ENCODE measurements around the gene SEPTIN8.

SEPTIN8 gene

DNA sequence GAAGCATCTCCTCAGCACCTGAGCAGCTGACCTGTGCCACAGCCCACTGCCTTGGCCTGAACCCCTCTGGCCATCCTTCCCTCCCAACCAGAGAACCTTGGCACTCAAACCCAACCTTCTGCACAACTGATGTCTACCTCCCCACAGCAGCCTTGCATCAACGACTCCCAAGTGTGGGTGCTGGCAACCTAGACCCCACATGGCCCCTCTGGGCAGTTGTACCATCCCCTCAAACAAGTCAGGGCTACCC is 10.3 kb downstream of the SEPTIN8 start:
- DNase-seq (ENCODE audit: extremely low spot score, insufficient read length, low read depth) = no peak
- FAIRE-seq = no peak

DNA sequence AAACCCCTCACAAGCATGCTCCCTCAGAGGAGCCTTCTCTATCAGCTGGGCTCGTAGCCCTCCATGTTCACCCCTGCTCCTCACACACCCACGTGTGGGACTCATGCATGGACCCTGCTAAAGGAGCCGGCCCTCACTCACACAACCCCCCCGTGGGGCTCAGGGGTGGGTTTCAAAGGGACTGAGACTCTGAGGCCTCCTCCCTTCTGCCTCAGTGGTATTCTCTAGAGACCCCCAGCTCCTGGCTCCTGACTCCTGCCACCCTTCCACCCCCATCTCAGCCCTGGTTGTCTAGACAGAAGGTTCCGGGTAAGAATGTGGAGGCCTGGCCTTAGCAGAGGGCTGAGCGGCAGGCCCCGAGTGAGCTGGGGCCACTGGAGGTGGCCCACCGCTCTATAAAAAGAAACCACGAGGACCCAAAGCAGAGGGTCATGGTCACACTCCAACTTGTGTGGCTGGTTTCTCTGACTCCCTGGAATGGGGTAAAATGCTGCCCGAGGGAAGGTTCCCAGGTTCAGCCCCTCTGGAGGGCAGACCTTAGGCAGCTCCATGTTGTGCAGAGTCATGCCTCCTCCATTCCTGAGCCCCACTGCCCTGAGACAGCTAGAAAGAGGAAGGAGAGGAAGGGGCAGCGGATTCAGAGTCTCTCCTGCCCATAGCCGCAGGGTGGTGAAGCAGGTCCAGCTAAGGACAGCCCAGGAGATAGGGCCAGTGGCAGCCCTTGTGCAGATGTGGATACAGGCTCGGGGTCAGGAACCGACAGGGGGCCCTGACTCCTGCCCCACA is 10.8 kb downstream of the SEPTIN8 start:
- FAIRE-seq = no peak
- no peak for DNase-seq (ENCODE audit: extremely low spot score, insufficient read length, low read depth)

DNA sequence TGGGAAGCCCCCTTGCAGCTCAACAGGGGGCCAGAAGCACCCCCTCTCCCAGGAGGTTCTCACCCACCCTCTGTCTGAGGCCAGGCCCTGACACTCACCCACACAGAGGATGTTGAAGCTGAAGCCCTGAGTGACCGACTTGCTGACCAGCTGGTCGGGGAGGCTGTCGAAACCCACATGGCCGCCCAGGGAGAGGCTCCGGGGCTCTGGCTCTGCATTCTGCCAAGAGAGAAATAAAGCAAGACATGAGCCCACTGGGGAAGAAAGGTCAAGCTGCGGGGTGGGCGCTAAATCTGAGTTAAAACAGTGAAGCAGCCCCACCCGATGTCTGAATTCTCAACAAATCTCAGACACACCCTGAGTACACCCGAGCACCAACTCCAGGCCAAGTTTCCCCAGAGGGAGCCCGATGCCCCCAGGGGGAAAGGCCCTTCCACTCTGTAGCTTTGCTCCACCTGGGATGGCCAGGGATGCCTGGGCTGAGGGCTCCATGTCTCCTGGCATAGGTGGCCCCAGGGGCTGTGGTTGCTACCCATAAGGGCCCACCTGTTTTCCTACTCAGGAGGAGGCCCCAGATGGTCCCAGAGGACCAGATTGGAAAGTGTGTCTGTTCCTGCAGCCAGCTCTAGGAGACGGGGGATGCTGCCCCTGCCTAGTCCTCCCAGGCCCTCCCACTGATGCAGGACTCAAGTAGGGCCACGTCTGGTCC is 11.6 kb downstream of the SEPTIN8 start:
- DNase-seq (ENCODE audit: extremely low spot score, insufficient read length, low read depth) (no peak), FAIRE-seq (no peak)

DNA sequence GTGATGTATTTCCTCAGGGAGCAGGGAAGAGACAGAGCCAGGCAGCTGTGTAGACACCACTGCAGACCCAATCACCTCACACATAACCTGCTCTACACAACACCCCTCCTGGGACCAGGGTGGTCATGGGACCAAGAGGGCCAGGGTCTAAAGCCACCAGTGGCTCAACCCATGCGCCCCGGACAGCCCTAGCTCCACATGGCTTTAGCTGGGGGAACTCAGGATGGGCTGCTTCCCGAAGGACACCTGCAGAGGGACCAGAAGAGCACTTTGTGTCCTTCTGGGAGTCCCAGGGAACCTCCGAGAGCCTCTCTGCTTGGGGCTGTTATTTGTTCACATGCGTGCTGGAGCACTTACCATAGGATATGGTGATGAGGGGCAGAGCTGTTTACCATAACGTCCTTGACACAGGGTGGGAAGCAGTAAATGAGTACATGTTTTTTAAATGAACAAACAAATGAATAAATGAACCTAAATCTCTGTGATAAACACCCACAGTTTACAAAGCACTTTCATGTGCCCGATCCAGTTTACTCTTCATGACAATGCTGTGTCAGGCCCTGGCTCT is 12.3 kb downstream of the SEPTIN8 start:
- no peak for FAIRE-seq
- no peak for DNase-seq (ENCODE audit: extremely low spot score, insufficient read length, low read depth)

DNA sequence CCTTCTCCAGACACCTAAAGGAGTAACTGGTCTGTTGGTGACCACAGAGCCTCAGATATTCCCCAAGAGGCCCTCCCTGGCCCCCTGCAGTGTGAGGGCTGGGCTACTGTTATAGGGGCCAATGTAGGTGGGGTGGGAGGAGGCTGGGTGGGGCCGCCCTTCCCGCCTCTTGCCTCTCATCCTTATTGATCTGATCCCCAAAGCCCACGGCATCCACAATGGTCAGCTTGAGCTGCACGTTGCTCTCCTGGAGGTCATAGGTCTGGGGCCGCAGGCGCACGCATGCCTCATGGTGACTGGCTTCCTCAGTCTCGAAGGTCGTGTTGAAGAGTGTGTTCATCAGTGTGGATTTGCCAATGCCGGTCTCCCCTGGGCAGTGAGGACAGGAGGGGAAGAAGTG is 13.0 kb downstream of the SEPTIN8 start:
- FAIRE-seq = no peak
- DNase-seq (ENCODE audit: extremely low spot score, insufficient read length, low read depth) = no peak

DNA sequence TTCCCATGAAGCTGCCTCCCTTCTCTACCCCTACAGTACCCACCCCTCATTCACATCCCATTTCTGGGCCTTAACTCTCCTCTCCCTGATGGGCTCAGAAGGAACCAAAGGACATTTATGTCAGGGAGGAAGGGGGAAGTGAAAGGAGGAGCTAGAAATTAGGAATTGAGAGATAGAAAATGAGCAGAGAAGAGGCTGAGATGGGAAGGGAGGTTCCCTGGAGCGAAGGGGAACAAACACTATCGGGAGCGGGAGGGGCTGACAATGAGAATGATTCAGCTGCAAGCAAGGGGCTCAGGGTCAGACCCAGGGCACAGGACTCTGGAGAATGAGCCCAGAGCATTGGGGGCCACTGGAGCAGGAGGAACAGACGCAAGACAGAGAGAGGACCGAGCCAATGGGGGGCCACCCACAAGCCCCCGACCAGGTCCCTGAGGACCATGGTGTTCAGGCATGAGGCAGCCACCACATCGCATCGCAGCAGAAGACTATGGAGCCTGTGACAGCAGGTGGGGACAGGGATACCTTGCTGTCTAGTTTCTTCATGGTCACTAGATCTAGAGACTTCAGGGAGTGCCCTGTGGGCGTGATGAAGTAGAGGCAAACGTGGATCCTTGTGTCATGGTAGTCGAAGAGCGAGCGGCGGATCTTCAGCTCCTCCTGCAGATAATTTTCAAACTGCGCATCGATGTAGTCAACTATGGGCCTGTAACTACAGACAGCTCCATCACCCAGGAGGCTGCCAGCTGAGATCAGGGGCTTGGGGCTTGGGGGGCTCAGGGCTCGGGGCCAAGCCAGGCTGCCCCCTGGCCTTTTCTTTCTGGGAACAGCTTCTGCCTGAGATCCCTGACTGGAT is 13.6 kb downstream of the SEPTIN8 start:
- FAIRE-seq = no peak
- DNase-seq (ENCODE audit: extremely low spot score, insufficient read length, low read depth) = no peak

DNA sequence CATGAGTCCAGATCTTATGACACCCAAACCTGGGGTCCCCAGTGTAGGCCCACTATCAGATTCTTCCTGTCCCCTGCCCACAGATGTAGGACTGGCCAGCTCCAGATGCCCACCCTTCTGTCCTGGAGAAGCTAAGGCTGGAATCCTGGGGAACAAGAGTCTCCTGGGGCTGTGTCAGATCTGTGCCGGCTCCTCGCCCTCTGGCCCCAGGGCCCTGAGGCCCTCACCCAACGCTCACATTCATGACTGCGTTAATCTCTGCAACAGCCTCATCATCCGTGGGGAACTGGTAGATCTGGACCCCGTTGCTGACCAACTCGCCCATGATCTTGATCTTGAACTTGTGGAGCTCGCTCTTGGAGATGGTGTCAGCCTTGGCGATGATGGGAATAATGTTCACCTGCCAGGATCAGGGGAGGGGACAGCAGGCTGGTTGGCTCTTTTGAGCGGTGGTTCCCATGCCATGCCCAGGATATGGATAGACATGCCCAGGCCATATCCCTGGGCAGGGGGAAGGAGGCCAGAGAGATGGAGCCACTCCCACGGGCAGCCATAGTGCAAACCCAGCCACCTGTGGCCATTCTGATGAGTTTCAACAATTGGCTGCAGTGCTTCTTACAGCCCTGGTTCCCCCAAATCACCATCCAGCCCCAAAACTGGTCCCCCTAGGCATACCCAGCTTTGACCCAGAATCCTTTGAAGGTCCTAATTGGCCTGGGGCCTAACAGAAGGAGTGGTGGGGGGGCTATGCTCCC is 14.6 kb downstream of the SEPTIN8 start:
- DNase-seq (ENCODE audit: extremely low spot score, insufficient read length, low read depth) = no peak
- no peak for FAIRE-seq

DNA sequence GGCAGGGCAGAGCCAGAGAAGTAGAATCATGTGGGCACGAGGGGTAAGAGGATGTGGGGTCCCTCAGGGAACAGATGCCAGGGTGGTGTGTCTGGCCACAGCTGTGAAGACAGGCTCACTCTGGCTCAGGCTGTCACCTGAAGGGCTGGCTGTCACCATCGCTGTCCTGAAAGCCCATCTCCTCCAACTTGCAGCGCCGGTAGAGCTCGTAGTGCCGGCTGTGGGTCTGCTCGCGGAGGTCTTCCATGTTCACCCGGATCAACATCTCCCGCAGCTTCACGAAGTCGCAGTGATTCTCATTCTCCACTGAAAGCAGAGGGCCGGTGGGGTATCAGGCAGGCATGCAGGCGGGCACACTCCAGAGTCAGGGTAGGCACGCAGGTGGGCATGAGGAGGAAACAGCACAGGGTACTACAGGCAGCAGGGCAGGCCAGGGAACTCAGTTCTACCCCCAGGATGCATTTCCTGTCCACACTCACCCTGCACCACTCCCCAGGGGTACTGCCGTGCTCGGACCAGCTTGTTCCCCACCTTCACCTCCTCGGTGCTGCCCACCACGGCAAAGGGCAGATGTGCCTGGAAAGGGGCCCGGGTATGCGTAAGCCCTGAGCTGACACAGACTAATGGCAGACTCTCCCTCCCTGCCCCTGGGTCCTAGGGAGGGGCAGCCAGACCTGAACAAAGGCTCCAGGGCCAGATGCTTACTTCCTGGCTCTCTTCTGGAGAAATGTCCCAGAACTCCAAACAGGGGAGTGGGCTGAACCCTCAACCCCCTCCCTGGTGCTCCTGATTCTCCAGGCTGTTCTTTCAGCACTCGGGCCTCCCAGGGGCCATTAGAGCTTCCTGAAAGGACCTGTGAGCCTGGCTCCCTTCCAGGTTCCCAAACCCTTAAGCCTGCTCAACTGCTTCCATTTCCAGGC is 15.5 kb downstream of the SEPTIN8 start:
- no peak for FAIRE-seq
- no peak for DNase-seq (ENCODE audit: extremely low spot score, insufficient read length, low read depth)

DNA sequence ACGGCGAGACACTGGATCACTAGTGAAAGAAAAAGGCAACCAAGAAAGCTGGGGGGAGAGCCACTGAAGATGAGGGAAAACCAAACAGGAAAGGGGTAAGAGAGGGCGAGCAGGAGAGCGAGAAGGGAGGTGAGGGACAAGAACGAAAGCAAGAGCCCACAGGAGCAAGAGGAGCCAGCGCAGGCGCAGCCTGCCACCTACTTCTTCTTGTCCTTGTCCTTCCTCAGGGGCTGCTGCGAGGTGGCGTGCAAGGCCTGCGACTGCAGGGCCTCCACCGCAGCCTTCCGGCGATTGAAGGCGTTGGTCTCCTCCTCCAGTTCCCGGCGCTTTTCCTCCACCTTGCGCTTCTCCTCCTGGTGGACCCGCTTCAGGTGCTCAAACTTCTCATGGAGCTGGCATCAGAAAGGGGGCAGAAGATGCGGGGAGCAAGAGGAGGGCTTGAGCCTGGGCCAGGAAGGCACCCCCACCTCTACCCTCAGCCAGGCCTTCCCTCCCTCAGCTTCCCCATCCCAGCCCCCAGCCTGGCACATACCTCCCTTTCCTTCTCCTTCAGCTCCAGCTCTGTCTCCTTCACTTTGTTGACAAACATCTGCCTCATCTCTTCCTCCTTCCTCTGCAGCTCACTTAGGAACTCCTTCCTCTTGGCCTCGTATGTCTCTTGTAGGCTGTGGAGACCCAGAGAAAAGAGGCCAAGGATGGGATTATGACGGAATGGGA is 16.3 kb downstream of the SEPTIN8 start:
- DNase-seq (ENCODE audit: extremely low spot score, insufficient read length, low read depth) (no peak), FAIRE-seq (no peak)

DNA sequence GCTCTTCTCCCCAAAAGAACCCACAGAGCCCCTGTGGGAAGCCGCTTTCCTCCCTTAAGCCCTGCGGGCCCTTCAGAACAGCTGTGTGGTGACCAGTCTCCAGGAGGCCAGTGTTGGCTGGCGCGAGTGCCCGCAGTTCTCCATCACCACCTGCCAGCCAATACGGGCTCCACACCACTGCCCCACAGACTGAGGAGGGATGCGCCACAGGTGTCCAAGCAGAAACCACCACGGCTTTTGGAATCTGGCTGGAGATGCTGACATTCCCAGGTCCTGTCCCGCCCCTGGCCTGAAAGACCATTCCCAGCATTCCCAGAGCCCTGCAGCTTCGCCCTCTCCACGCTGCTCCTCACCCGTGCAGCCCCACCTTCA is 17.0 kb downstream of the SEPTIN8 start:
- DNase-seq (ENCODE audit: extremely low spot score, insufficient read length, low read depth) (no peak), FAIRE-seq (no peak)

DNA sequence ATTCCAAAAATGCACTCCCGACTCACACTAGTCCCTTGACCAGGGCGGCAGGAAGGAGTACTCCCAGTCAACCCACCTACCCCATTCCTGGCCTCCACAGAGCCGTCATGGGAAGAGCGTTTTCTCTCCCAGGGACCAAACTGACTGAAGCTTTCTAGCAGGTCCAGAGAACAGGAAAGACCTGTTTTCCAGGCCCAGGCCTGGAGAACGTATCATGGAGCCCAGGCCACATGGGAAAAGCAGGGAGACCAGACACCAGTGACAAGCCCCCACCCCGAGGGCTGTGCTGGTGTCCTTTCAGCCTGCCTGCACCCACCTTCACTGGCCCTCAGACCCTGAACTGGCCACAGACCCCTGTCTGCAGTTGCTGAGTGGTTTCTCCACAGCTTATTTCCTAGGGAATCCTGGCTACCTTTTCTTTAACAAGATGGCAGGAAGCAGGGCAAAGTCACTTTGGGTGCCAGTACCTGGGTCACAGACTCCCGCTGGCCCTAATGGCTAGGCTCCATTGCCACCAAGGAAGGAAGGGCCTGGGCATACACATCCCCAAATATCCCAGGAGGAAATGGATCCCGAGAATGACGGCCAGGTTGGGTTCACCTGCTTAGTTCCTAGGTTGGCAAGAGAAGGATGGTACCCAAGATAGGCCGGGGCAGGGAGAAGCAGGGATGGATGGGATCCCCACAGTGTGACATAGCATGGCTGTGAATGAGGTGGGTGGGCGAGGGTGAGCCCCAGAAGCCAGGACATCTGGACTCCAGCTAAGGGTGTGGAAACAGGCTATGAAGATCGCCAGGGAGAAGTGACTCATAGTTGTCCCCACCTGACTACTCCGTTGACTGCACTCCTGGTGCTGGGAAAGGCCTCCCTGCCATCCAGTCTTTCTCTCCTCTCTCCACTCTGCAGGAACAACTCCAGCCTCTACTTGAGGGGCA is 17.7 kb downstream of the SEPTIN8 start:
- DNase-seq (ENCODE audit: extremely low spot score, insufficient read length, low read depth) = no peak
- FAIRE-seq = no peak

DNA sequence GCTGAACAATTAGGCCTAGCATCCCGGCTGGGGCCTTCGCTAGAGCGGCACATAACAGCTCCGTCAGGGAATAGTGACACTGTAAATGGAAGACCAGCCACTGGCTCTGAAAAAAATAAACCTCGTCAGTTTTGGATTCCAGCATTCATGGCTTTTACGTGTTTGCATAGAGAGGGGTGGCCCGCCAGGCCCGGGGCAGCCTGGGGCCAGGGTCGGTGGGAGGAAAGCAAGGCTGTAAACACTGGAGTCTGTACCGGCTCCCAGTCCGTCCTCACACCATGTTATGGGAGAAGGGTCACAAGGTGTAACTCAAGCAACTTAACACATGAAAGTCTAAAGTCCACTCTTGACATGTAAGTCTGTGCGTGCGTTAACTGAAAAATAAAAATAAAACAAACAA is 18.6 kb downstream of the SEPTIN8 start:
- FAIRE-seq = no peak

DNA sequence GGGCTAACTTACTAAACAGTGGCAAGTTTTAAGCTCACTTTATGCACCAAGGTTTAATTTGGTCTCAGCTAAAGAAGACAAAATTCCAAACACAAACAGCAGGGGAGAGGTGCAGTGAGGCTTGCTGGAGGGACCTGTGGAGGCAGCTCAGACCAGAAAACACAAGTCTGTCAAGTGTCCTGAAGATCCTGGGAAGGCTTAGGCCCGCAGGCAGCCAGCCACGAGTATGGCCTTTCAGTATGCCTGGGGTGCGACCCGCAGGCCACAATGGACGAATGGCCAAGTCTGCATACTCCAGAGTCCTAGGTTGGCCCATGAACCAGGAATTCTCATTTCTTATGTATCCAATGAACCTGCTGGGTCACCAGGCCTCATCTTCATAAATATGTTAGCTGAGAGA is 20.5 kb downstream of the SEPTIN8 start:
- FAIRE-seq = no peak
- no peak for DNase-seq (ENCODE audit: extremely low spot score, insufficient read length, low read depth)

More for the DNA sequence above, 18.6 kb downstream of the SEPTIN8 start:
- DNase-seq (ENCODE audit: extremely low spot score, insufficient read length, low read depth) = no peak

DNA sequence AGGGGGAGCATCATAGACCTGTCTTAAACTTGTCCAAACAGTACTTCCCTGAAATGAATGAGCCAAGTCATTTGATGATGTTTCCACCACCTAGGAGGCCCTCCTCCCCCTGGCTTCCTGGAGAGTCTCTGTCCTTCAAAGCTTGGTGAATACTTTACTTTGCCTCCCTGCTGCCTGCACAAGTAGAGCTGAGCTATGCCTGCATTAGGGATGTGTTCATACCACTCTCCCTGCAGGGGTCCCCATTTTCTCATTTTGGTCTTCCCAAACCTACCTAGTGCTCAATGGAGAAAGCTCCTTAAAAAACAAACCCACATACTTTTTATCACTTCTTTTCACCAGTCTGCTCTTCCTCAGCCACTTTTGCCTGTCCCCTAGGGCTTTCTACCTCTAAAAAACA is 22.1 kb downstream of the SEPTIN8 start:
- no peak for FAIRE-seq
- DNase-seq (ENCODE audit: extremely low spot score, insufficient read length, low read depth) = no peak

DNA sequence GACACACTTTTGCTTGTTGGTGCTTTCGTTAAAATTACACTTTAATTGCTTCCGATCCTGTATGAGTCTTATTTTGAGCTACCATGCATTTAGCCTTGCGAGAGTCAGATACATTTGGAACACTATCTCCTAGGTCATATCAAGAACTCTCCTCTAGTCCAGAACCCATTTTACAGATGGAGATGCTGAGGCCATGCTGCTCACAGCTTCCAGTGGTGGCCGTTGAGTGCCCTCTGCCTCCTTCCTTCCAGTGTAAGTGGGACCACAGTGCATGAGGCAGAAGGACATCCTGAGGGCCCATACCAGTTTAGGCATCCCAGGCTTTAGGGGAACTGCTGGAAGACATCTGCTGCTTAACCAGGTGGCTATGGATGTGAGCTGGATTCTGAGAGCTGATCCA is 22.9 kb downstream of the SEPTIN8 start:
- FAIRE-seq (no peak), DNase-seq (ENCODE audit: extremely low spot score, insufficient read length, low read depth) (no peak)

DNA sequence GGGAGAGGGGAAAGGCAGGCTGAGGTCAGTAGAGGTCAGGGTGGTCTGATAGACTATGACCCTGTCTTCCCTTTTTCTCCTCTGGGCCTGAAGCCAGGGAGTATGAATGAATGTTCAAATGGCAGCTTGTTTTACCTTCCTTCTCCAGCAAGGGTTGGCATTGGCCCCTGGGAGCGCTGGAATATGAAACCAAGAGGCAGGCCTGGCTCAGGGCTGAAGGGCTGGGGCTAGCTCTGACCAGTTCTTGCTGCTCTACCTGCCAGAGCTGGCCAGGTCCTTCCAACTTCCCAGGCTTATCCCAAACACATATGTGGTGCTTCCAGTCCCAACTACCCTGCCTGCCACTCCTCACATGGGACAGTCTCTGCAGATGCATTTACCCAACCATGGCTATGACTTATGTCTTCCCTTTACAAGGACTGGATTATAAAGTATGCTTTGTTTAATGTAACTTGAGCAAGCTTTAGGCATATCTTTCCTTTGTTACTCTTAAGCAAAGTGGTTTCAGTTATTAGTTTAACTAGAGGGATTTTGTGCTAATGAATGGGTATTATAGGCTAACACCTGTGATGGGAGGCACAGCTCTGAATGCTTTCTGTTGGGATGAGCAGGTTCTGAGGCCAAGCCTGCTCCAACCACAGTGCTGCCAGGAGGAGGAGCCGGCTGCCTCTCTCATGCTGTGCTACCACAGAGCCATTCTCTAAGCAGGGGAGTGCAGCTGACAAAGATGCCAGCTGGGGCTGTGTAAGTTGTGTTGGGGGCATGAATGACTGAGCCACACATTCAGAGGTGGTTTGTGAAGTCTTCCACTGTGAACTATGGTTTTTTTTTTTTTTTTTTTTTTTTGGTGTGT is 23.7 kb downstream of the SEPTIN8 start:
- no peak for DNase-seq (ENCODE audit: extremely low spot score, insufficient read length, low read depth)
- no peak for FAIRE-seq
